T follicular helper cell (primary cell): Measurements from ENCODE around the gene TPI1.
A peak's percentile ranks its signal among the peaks of the same experiment; 100 is the strongest.
"Not testable (repeated sequence)": the region's sequence is repeated elsewhere in the genome, so short reads cannot be mapped to it uniquely, and the experiment has no call there.

Source experiments
- DNase-seq: peaks from one replicate; pipeline ENCODE4 v3.0.0-alpha.2; 2020; ENCODE audit warnings: low read depth

TPI1 gene

GRCh38 chr12:6869049-6870021 lies 2.0 kb downstream of the TPI1 start:
- peak; percentile 76 for DNase-seq

- not testable (repeated sequence) for DNase-seq
Measured at GRCh38 chr12:6870304-6870703, 3.0 kb downstream of the TPI1 start.

DNA sequence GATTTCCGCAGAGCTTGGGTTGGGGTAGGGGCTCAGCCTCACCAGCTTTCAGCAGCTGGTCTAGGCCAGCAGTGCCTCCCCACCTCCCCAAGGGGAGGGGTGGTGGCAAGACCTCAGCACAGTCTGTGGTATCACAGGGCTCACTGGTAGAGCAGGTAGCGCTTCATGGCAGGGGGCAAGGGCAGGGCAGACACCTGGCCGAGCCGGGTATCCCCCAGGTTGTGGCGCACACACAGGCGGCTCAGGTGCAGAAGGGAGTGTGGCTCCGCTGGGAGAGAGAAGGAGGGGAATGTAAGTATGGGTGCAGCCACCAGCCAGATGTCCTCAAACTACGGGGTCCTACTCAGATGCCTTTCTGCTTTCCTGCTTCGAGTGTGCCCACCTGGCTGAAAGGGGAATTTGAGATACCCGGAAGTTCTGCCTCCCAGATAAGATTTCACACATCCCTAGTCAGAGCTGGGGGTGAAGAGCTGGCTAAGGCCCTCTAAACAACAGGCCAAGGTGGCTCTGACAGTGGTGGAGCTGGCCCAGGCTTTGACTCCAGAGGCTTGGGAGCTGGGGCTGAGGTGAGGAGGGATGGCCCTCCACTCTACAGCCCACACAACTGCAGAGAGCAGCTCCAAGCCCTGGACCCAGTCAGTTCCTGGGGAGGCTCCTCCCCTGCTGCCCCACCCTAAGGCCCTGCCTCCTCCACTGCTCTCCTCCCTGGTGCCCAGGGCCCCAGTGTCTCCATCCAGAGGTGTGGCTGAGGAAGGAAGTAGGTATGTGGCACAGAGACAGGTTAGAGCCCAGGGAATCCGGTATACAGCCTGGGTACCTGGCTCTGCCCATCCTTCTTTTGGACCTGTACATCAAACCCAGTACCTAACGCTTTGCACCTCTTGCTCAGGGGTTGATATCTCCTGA lies 4.0 kb downstream of the TPI1 start:
- DNase-seq: no peak

DNA sequence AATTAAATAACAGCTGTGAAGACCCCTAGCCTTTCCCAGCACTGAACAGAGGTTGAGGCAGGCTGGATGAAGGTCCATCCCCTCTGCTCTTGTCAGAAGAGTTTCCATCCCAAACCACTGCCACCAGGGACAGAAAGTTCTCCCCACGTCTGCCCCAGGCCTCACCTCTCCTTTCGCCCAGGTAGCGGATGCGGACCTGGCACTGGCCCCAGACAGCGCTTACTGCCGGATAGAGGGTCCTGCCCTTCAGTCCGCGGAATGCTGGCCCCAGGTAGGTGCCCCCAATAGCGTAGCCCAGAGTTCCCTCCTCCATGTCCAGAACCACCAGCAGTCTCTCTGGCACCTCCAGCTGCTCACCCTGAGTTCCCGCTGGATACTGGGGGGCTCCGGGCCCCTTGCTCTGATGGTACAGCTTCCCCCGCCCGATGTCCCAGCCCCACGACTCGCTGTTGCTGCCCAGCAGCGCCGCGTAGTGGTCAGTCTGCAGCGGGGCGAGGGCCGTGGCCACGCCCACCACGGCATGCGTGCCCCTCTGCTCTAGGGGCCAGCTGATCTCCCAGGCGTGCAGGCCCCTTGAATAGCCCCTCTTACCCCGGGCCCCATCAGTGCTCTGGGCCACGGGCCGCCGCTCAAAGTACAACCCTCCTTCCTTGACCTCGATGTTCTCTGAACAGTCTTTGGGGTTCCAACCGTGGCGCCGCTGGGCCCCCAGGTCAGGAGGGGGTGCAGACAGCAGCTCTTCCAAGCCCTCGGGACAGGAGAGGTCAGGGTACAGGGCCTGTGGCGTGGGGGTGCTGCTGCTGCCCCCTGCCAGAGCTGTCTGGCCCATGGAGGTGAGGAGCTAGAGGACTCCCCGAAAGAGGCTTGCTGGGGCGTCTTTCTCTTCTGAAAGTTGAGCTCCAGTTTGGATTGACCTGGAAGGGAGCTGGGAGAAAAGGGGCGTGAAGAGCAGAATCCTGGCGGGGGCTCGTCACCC lies 5.0 kb downstream of the TPI1 start:
- DNase-seq: peak; percentile 72

- DNase-seq: peak; percentile 98
Measured at GRCh38 chr12:6873094-6874014, 6.0 kb downstream of the TPI1 start, which contains the start of gene SPSB2. Gene SPSB2, minus strand, starts transcription at chr12:6873303. Its CDS starts 402 bp downstream, at chr12:6872901.

DNA sequence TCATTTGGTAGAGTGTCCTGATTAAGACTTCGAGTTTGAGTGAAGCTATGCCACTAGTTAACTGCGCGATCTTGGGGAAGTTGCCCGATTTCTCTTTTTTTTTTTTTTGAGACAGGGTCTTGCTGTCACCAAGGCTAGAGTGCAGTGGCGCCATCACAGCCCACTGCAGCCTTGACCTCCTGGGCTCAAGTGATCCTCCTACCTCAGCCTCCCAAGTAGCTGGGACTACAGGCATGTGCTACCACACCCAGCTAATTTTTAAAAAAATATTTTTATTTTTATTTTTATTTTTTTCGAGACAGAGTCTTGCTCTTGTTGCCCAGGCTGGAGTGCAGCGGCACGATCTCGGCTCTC lies 6.7 kb downstream of the TPI1 start:
- not testable (repeated sequence) for DNase-seq

DNA sequence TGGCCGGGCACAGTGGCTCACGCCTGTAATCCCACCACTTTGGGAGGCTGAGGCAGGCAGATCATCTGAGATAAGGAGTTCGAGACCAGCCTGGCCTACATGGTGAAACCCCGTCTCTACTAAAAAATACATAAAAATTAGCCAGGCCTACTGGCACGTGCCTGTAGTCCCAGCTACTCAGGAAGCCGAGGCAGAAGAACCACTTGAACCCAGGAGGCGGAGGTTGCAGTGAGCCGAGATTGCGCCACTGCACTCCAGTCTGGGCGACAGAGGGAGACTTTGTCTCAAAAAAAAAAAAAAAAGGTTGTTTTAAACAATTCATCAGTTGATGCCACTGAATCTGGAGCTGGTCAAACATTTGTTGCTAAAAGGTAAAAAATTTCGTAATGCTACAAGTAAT lies 12.5 kb downstream of the TPI1 start:
- DNase-seq: not testable (repeated sequence)

DNA sequence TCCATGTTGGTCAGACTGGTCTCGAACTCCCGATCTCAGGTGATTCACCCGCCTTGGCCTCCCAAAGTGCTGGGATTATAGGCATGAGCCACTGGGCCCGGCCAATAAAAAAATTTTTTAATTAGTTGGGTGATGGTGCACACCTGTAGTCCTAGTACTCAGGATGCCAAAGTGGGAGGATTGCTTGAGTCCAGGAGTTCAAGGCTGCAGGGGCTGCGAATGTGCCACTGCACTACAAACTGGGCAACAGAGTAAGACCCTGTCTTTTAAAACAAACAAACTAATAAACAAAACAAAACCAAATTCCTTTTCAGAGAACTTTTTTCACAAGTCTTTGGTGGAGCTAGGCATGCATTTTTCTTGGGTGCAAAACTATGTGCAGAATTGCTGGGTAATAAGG lies 15.9 kb downstream of the TPI1 start:
- DNase-seq: no peak

- DNase-seq: no peak
Measured at GRCh38 chr12:6883683-6884082, 16.4 kb downstream of the TPI1 start.

DNA sequence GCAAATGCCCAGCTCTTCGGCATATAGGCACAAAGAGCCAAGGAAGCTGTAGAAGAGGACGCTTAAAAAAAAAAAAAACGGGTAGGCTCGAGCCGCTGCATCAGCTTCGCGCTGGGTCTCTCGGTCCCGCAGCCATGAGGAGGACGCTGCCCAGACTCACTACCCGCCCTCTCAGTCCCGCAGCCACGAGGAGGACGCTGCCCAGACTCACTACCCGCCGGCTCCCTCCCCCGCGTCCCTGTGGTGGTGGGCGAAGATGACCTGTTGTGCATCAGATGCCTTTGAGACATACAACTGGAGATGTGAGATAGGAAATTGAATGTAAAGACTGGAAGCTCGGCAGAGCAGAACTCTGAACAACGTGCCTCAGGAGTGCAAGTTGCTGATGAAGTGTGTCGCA lies 17.2 kb downstream of the TPI1 start:
- no peak for DNase-seq

DNA sequence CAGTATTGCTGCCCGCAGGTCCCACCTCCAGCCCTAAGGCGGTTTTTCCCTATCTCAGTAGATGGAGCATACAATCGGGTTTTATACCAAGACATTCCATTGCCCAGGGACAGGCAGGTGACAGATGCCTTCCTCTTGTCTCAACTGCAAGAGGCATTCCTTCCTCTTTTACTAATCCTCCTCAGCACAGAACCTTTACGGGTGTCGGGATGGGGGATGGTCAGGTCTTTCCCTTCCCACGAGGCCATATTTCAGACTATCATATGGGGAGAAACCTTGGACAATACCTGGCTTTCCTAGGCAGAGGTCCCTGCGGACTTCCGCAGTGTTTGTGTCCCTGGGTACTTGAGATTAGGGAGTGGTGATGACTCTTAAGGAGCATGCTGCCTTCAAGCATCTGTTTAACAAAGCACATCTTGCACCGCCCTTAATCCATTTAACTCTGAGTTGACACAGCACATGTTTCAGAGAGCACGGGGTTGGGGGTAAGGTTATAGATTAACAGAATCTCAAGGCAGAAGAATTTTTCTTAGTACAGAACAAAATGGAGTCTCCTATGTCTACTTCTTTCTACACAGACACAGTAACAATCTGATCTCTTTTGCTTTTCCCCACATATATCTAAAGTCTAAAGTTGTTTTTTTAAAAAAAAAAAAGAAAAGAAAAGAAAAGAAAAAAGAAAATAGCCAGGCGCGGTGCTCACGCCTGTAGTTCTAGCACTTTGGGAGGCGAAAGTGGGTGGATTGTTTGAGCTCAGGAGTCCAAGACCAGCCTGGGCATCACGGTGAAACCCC lies 19.1 kb downstream of the TPI1 start:
- not testable (repeated sequence) for DNase-seq

GRCh38 chr12:6887460-6887859 lies 20.1 kb downstream of the TPI1 start:
- no peak for DNase-seq

DNA sequence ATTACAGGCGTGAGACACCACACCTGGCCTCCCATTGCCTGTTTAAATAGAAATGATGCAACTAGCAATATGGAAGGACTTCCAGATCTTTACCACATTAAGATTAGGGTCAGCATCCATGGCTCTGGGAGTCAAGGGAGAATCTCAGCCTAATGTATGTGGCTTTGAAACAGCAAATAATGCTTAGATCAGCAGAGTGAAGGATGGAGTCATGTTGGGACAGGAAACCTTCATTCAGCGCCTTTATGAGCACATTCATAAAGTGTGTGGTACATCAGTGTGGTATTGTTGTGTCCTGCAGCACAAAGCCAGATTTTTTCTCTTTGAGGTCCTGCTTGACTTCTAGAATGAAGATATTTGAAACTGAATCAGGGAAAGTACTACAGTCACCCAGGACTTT lies 21.0 kb downstream of the TPI1 start:
- DNase-seq: no peak

DNA sequence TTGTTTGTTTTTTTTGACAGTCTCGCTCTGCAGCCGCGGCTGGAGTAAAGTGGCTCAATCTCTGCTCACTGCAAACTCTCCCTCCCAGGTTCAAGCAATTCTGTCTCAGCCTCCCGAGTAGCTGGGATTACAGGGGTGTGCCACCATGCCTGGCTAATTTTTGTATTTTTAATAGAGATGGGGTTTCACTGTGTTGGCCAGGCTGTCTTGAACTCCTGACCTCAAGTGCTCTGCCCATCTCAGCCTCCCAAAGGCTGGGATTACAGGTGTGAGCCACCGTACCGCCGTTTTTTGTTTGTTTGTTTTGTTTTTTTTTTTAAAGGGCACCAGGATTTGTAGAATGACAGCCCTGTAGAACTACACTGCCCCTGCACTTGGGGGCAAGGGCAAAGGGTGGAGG lies 21.5 kb downstream of the TPI1 start:
- DNase-seq: not testable (repeated sequence)

- not testable (repeated sequence) for DNase-seq
Measured at GRCh38 chr12:6889775-6890573, 22.6 kb downstream of the TPI1 start.

GRCh38 chr12:6890789-6891645 lies 23.7 kb downstream of the TPI1 start:
- peak; percentile 98 for DNase-seq

DNA sequence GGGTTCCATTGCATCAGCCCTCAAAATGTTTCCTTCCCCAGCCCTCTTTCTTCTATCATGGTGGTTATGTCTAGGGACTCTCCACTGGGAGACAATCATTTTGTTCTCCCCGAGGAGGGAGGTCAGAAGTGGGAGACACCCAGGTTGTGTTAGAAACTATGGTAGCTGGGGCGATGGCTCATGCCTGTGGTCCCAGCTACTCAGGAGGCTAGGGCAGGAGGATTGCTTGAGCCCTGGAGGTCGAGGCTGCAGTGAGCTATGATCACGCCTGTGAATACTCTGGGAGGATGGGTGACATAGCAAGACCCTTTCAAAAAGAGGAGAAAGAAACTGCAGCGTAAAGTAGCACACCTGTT lies 24.3 kb downstream of the TPI1 start:
- no peak for DNase-seq

DNA sequence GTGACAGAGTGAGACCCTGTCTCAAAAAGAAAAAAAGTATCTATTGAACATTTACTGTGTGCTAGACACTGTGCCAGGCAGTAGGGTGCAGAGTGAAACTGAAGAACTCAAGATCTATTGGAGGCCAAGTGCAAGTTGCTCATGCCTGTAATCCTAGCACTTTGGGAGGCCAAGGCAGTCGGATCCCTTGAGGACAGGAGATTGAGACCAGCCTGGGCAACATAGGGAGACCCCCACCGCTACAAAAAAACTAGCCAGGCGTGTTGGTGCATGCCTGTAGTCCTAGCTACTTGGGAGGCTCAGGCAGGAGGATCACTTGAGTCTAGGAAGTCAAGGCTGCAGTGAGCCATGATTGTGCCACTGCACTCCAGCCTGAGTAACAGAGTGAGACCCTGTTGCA lies 25.4 kb downstream of the TPI1 start:
- not testable (repeated sequence) for DNase-seq
